ENCODE results near the gene ZFP37.

DNA sequence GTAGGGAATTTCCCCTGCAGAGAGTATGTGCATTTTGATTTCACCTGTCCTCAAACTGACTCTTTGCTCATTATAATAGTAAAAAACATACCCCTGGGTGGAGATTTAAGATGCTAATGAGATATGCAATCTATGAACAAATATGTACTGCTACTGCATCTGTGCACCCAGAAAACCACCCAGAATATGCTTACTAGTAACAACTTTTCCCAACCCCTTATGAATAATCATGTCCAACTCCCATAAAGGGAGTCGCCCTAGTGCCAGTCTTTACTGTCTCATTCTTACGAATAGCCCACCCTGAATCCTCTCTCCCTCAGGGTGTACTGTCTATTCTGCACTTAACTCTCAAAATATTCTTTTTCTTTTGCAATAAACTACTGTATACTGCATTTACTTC, 39.0 kb upstream of the ZFP37 start:
- no peak for TF ChIP-seq CTCF (IDR thresholded peaks at IDR 0.05)
- no peak for TF ChIP-seq EP300 (IDR thresholded peaks at IDR 0.05)

Data from gastroesophageal sphincter (tissue), 3 donors.